Measurements from ENCODE around the gene AUTS2.

Gene AUTS2

GRCh38 chr7:69652947-69653701 is 54.8 kb downstream of the AUTS2 start:
- H3K36me3 ChIP-seq (ENCODE audit: low read depth) = no peaks in the 10 kb centered on the region
- DNase-seq (ENCODE audit: low spot score) (no peak), ATAC-seq (ENCODE audit: low read depth) (no peak)
- no peak for TF ChIP-seq CTCF (IDR thresholded peaks at IDR 0.05; ENCODE audit: poor library complexity, severe bottlenecking)
- no peak overlapping the region for H3K4me3 ChIP-seq (ENCODE audit: severe bottlenecking)
- H3K27ac ChIP-seq (ENCODE audit: poor library complexity, severe bottlenecking) = no peak overlapping the region
- no peaks in the 10 kb centered on the region for H3K4me1 ChIP-seq (ENCODE audit: insufficient read depth, poor library complexity, severe bottlenecking)
- no peaks in the 10 kb centered on the region for H3K27me3 ChIP-seq (ENCODE audit: insufficient read depth, poor library complexity, severe bottlenecking)
- H3K9me3 ChIP-seq (ENCODE audit: severe bottlenecking) = no peaks in the 10 kb centered on the region

GRCh38 chr7:69653806-69654205 is 55.5 kb downstream of the AUTS2 start:
- TF ChIP-seq CTCF (IDR thresholded peaks at IDR 0.05; ENCODE audit: poor library complexity, severe bottlenecking) = no peak
- H3K9me3 ChIP-seq (ENCODE audit: severe bottlenecking) = no peaks in the 10 kb centered on the region
- no peak overlapping the region for H3K27ac ChIP-seq (ENCODE audit: poor library complexity, severe bottlenecking)
- H3K4me3 ChIP-seq (ENCODE audit: severe bottlenecking) = no peak overlapping the region
- no peak for DNase-seq (ENCODE audit: low spot score)
- no peak for ATAC-seq (ENCODE audit: low read depth)
- no peaks in the 10 kb centered on the region for H3K36me3 ChIP-seq (ENCODE audit: low read depth)
- H3K27me3 ChIP-seq (ENCODE audit: insufficient read depth, poor library complexity, severe bottlenecking) = no peaks in the 10 kb centered on the region
- H3K4me1 ChIP-seq (ENCODE audit: insufficient read depth, poor library complexity, severe bottlenecking) = no peaks in the 10 kb centered on the region

- Histone ChIP-seq H3K27me3 (ENCODE audit: insufficient read depth, poor library complexity, severe bottlenecking) (no peaks in the 10 kb centered on the region), H3K4me3 (ENCODE audit: severe bottlenecking) (no peak overlapping the region), H3K9me3 (ENCODE audit: severe bottlenecking) (no peaks in the 10 kb centered on the region), H3K36me3 (ENCODE audit: low read depth) (no peaks in the 10 kb centered on the region), H3K27ac (ENCODE audit: poor library complexity, severe bottlenecking) (no peak overlapping the region), H3K4me1 (ENCODE audit: insufficient read depth, poor library complexity, severe bottlenecking) (no peaks in the 10 kb centered on the region)
- TF ChIP-seq CTCF (IDR thresholded peaks at IDR 0.05; ENCODE audit: poor library complexity, severe bottlenecking) = no peak
- ATAC-seq (ENCODE audit: low read depth) (no peak), DNase-seq (ENCODE audit: low spot score) (no peak)
Measured at GRCh38 chr7:69654381-69654780, 56.1 kb downstream of the AUTS2 start.

- Histone ChIP-seq H3K36me3 (ENCODE audit: low read depth) (no peaks in the 10 kb centered on the region), H3K27me3 (ENCODE audit: insufficient read depth, poor library complexity, severe bottlenecking) (no peaks in the 10 kb centered on the region), H3K4me1 (ENCODE audit: insufficient read depth, poor library complexity, severe bottlenecking) (no peaks in the 10 kb centered on the region), H3K4me3 (ENCODE audit: severe bottlenecking) (no peak overlapping the region), H3K9me3 (ENCODE audit: severe bottlenecking) (no peaks in the 10 kb centered on the region), H3K27ac (ENCODE audit: poor library complexity, severe bottlenecking) (no peak overlapping the region)
- TF ChIP-seq CTCF (IDR thresholded peaks at IDR 0.05; ENCODE audit: poor library complexity, severe bottlenecking) = no peak
- no peak for ATAC-seq (ENCODE audit: low read depth)
- no peak for DNase-seq (ENCODE audit: low spot score)
Measured at GRCh38 chr7:69654849-69655707, 56.8 kb downstream of the AUTS2 start.
